GM12878 (cell line): ENCODE measurements around the gene MAPK1. TPM values are rescaled to one million over a fixed set of nuclear protein-coding genes. Genes with fewer than 3 reads are reported as not detected.

Experiments
- BHLHE40 ChIP-seq, 2 experiments: fragments of 450-650 bp in 1 of 2; IDR thresholded peaks; 2 replicates each; pipeline ENCODE4 v1.6.1; 2011 to 2017; ENCODE audit warnings: low read depth in 2 of 2, borderline replicate concordance in 1 of 2, improper control_type of control experiment in 1 of 2, low read length in 1 of 2, mild to moderate bottlenecking in 1 of 2
- GATAD2B ChIP-seq: fragments of 450-650 bp; conservative IDR thresholded peaks from 2 replicates; pipeline ENCODE4 v1.6.1; 2017; ENCODE audit warnings: low read depth, mild to moderate bottlenecking, moderate library complexity
- IKZF1 ChIP-seq: fragments of 450-650 bp; conservative IDR thresholded peaks from 2 replicates; pipeline ENCODE4 v1.6.1; 2017; ENCODE audit warnings: antibody characterized with exemption, mild to moderate bottlenecking
- IKZF2 ChIP-seq, 2 experiments: fragments of 450-650 bp; IDR thresholded peaks; 2 replicates each; pipeline ENCODE4 v1.6.1; 2017; ENCODE audit warnings: mild to moderate bottlenecking in 2 of 2, moderate library complexity in 2 of 2
- MTA2 ChIP-seq: fragments of 450-650 bp; IDR thresholded peaks from 2 replicates; pipeline ENCODE4 v1.6.1; 2016; ENCODE audit warnings: low read depth, mild to moderate bottlenecking, moderate library complexity
- NFYB ChIP-seq: IDR thresholded peaks from 2 replicates; pipeline ENCODE4 v1.6.1; 2011; ENCODE audit warnings: low read depth, mild to moderate bottlenecking, low read length, improper control_type of control experiment, moderate library complexity; ENCODE audit not compliant: insufficient read depth
- PKNOX1 ChIP-seq: fragments of 450-650 bp; IDR thresholded peaks from 2 replicates; pipeline ENCODE4 v1.6.1; 2016; ENCODE audit warnings: mild to moderate bottlenecking
- TAF1 ChIP-seq: IDR thresholded peaks from 2 replicates; pipeline ENCODE4 v1.6.1; 2011; ENCODE audit warnings: mild to moderate bottlenecking, low read depth, low read length, borderline replicate concordance
- polyA plus RNA-seq, 11 experiments: library from polyadenylated mRNA; depleted of rRNA in 4 of 11; unstranded in 6 of 11; stranded (reverse) in 5 of 11; fragments of >200 nt; fragmentation: Nextera tagmentation in 4 of 11; fragmentation: Illumina TruSeq in 1 of 11; extraction: Ambion mirVana in 4 of 11; extraction: Trizol in 1 of 11; gene quantifications; 1 replicate in 1 of 11; 2 replicates in 10 of 11; pipeline versions ENCODE4 v1.2.1 to v1.2.3, GENCODE V29; 2011 to 2016; ENCODE audit warnings: inconsistent platforms in 2 of 11, missing spikeins in 2 of 11, low read depth in 1 of 11
- total RNA-seq, 4 experiments: library from RNA; depleted of rRNA in 3 of 4; stranded (reverse); fragments of >200 nt in 3 of 4; fragmentation: Illumina TruSeq in 1 of 4; extraction: Trizol in 1 of 4; gene quantifications; 2 replicates each; pipeline versions ENCODE4 v1.2.1 to v1.2.3, GENCODE V29; 2013 to 2021
- TF ChIP-seq, protein P1 (sequence below): IDR thresholded peaks from 2 replicates; pipeline ENCODE4 v1.6.1; 2012; ENCODE audit warnings: low read depth, low read length, improper control_type of control experiment
- TF ChIP-seq, protein P2 (sequence below): fragments of 450-650 bp; IDR thresholded peaks from 2 replicates; pipeline ENCODE4 v1.6.1; 2016; ENCODE audit warnings: mild to moderate bottlenecking, moderate library complexity, borderline replicate concordance

Gene MAPK1
- total and polyA plus RNA-seq, 10 of the 15 experiments (the other 5 are each of a cell fraction or from before 2014, with no cell fraction given) = 7.0 to 123 (median 58.4) TPM

DNA sequence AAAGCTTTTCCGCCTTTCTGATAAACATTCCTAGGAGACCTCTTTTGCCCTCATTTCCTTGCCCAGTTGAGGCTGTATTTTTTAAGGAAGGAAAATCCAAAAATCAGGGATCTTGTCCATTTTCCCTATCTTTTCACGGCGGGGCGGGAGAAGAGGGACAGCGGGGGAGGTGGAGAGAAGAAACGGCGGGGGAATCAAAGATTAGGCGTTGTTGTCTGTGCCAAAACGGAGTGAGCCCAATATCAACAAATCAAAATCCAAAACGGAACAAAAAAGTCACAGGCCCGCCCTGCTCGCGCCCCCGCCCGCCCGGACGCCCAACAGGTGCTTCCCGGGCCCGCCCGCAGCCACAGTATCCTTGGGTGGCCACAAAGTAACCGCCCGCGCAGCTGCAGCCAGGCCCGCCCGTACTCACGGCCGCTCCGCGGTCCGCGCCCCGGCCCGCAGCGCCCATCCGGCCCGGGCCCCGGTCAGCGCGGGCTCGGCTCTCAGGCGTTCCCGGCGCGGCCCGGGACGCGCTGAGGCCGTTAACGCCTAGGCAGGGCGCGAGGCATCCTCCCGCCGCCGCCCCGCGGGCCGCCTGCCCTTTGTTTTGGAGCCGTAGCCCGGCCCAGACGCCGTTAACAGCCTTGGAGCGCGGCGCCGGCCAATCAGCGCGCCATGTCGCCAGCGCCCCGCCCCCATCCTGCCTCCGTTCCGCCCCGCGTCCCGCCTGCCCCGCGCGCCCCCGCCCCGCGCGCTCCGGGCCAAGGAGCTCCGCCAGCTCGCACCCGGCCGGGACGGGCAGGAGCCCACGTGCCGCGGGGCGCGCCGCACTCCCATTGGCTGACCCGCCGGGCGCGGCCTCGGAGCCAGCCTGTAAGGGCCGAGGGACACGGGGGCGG lies 132.0 kb downstream of the MAPK1 start, which contains the start of gene YPEL1 (continued):
- TF ChIP-seq PKNOX1 = 0 out of 2 replicates have a peak, but pooled peaks have one; percentile 30
- TF ChIP-seq MTA2 = no peak
- TF ChIP-seq, protein P1, sequence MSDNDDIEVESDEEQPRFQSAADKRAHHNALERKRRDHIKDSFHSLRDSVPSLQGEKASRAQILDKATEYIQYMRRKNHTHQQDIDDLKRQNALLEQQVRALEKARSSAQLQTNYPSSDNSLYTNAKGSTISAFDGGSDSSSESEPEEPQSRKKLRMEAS = peak; percentile 88
- TF ChIP-seq, protein P2, sequence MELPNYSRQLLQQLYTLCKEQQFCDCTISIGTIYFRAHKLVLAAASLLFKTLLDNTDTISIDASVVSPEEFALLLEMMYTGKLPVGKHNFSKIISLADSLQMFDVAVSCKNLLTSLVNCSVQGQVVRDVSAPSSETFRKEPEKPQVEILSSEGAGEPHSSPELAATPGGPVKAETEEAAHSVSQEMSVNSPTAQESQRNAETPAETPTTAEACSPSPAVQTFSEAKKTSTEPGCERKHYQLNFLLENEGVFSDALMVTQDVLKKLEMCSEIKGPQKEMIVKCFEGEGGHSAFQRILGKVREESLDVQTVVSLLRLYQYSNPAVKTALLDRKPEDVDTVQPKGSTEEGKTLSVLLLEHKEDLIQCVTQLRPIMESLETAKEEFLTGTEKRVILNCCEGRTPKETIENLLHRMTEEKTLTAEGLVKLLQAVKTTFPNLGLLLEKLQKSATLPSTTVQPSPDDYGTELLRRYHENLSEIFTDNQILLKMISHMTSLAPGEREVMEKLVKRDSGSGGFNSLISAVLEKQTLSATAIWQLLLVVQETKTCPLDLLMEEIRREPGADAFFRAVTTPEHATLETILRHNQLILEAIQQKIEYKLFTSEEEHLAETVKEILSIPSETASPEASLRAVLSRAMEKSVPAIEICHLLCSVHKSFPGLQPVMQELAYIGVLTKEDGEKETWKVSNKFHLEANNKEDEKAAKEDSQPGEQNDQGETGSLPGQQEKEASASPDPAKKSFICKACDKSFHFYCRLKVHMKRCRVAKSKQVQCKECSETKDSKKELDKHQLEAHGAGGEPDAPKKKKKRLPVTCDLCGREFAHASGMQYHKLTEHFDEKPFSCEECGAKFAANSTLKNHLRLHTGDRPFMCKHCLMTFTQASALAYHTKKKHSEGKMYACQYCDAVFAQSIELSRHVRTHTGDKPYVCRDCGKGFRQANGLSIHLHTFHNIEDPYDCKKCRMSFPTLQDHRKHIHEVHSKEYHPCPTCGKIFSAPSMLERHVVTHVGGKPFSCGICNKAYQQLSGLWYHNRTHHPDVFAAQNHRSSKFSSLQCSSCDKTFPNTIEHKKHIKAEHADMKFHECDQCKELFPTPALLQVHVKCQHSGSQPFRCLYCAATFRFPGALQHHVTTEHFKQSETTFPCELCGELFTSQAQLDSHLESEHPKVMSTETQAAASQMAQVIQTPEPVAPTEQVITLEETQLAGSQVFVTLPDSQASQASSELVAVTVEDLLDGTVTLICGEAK = 0 out of 2 replicates have a peak, but pooled peaks have one; percentile 25
- TF ChIP-seq GATAD2B = peak; percentile 69
- peak; percentile 37 to 46; a peak in 1 of 4 replicates for TF ChIP-seq IKZF2 (IDR thresholded peaks at IDR 0.05)
- peak; percentile 92 for TF ChIP-seq NFYB
- no peak for TF ChIP-seq TAF1
- peak; percentile 87 for TF ChIP-seq IKZF1
- TF ChIP-seq BHLHE40 (IDR thresholded peaks at IDR 0.05; ENCODE audit: borderline replicate concordance in 1 of 2, low read depth in 2 of 2, low read length in 1 of 2) = peak; percentile 70 to 95; a peak in 3 of 4 replicates
